PFSK-1 (cell line): Measurements from ENCODE around the gene PAPPA2.

Experiments
- POLR2AphosphoS5 ChIP-seq: IDR thresholded peaks from 2 replicates; pipeline ENCODE4 v1.6.1; 2012; ENCODE audit warnings: low read depth, mild to moderate bottlenecking, control low read depth, low read length, moderate library complexity
- TAF1 ChIP-seq: IDR thresholded peaks from 2 replicates; pipeline ENCODE4 v1.6.1; 2012; ENCODE audit warnings: low read length, control low read depth, borderline replicate concordance; ENCODE audit not compliant: insufficient read depth
- TF ChIP-seq, protein P1 (sequence below), 2 experiments: IDR thresholded peaks; 2 replicates each; pipeline versions ENCODE4 v1.6.1 to v1.8.0; 2011 to 2012; ENCODE audit warnings: low read depth in 2 of 2, low read length in 2 of 2, control low read depth in 1 of 2, inconsistent platforms in 1 of 2, mild to moderate bottlenecking in 1 of 2, moderate library complexity in 1 of 2; ENCODE audit not compliant: insufficient read depth in 1 of 2

DNA sequence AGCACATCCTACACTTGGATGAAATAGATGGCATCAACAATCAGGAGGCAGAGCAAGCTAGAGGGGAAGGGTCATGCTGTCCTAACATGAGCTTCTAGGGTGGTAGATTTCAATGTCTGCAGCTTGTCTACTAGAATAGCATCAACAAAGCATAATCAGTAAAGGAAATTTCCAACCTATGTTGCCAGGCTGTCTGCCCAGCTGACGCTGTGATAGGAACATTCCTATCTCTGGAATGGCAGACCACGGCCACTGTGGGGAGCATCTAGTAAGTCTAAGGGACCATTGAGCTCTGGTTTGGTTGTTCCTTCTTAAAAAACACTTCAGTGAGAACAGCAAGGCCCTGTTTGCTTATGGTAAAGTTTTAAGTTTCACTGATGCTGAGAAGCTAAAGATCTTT is 206.8 kb downstream of the PAPPA2 start:
- TF ChIP-seq POLR2AphosphoS5, result no peak
- TF ChIP-seq TAF1, result no peak
- TF ChIP-seq, protein P1, sequence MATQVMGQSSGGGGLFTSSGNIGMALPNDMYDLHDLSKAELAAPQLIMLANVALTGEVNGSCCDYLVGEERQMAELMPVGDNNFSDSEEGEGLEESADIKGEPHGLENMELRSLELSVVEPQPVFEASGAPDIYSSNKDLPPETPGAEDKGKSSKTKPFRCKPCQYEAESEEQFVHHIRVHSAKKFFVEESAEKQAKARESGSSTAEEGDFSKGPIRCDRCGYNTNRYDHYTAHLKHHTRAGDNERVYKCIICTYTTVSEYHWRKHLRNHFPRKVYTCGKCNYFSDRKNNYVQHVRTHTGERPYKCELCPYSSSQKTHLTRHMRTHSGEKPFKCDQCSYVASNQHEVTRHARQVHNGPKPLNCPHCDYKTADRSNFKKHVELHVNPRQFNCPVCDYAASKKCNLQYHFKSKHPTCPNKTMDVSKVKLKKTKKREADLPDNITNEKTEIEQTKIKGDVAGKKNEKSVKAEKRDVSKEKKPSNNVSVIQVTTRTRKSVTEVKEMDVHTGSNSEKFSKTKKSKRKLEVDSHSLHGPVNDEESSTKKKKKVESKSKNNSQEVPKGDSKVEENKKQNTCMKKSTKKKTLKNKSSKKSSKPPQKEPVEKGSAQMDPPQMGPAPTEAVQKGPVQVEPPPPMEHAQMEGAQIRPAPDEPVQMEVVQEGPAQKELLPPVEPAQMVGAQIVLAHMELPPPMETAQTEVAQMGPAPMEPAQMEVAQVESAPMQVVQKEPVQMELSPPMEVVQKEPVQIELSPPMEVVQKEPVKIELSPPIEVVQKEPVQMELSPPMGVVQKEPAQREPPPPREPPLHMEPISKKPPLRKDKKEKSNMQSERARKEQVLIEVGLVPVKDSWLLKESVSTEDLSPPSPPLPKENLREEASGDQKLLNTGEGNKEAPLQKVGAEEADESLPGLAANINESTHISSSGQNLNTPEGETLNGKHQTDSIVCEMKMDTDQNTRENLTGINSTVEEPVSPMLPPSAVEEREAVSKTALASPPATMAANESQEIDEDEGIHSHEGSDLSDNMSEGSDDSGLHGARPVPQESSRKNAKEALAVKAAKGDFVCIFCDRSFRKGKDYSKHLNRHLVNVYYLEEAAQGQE (IDR thresholded peaks at IDR 0.05; ENCODE audit: insufficient read depth in 1 of 2, low read depth in 2 of 2, low read length in 2 of 2), result no peak
